WTC11 (cell line): Measurements from ENCODE around the gene CTRL.

Experiments used
- CREM ChIP-seq: sonication (generic); formaldehyde crosslinking; IDR thresholded peaks from 2 replicates; pipeline ENCODE4 v1.8.1; 2022; ENCODE audit warnings: mild to moderate bottlenecking, missing genetic modification reagents, moderate library complexity
- ETV6 ChIP-seq: sonication (generic); formaldehyde crosslinking; IDR thresholded peaks from 2 replicates; pipeline ENCODE4 v1.8.1; 2022; ENCODE audit warnings: mild to moderate bottlenecking, missing genetic modification reagents
- TEAD1 ChIP-seq: sonication (generic); formaldehyde crosslinking; IDR thresholded peaks from 2 replicates; pipeline ENCODE4 v1.8.0; 2022; ENCODE audit warnings: mild to moderate bottlenecking, missing genetic modification reagents
- ZNF671 ChIP-seq: fragments of 250-450 bp; sonication (Bioruptor Pico); IDR thresholded peaks from 2 replicates; pipeline ENCODE4 v1.8.0; 2021; ENCODE audit warnings: mild to moderate bottlenecking
- TF ChIP-seq, protein P1 (sequence below): sonication (generic); formaldehyde crosslinking; IDR thresholded peaks from 2 replicates; pipeline ENCODE4 v1.8.0; 2022; ENCODE audit warnings: mild to moderate bottlenecking, missing genetic modification reagents
- TF ChIP-seq, protein P2 (sequence below): sonication (generic); formaldehyde crosslinking; IDR thresholded peaks from 2 replicates; pipeline ENCODE4 v1.8.1; 2023; ENCODE audit warnings: mild to moderate bottlenecking, missing genetic modification reagents, moderate library complexity
- TF ChIP-seq, protein P3 (sequence below): fragments of 200-600 bp; IDR thresholded peaks from 2 replicates; pipeline ENCODE4 v1.8.0; 2022; ENCODE audit warnings: antibody characterized with exemption
- TF ChIP-seq, protein P4 (sequence below): sonication (generic); formaldehyde crosslinking; IDR thresholded peaks from 2 replicates; pipeline ENCODE4 v1.8.1; 2023; ENCODE audit warnings: mild to moderate bottlenecking, moderate library complexity, missing genetic modification reagents
- TF ChIP-seq, protein P5 (sequence below): sonication (generic); formaldehyde crosslinking; IDR thresholded peaks from 2 replicates; pipeline ENCODE4 v1.8.1; 2023; ENCODE audit warnings: mild to moderate bottlenecking, missing genetic modification reagents
- TF ChIP-seq, protein P6 (sequence below): sonication (generic); formaldehyde crosslinking; IDR thresholded peaks from 2 replicates; pipeline ENCODE4 v1.8.0; 2022; ENCODE audit warnings: mild to moderate bottlenecking, missing genetic modification reagents
- TF ChIP-seq, protein P7 (sequence below): sonication (generic); formaldehyde crosslinking; IDR thresholded peaks from 2 replicates; pipeline ENCODE4 v1.8.1; 2022; ENCODE audit warnings: mild to moderate bottlenecking, missing genetic modification reagents, moderate library complexity, borderline replicate concordance
- TF ChIP-seq, protein P8 (sequence below): sonication (generic); formaldehyde crosslinking; IDR thresholded peaks from 2 replicates; pipeline ENCODE4 v1.8.1; 2022; ENCODE audit warnings: low read depth, mild to moderate bottlenecking, moderate library complexity, missing genetic modification reagents, borderline replicate concordance
- TF ChIP-seq, protein P9 (sequence below): sonication (generic); formaldehyde crosslinking; IDR thresholded peaks from 2 replicates; pipeline ENCODE4 v1.8.1; 2023; ENCODE audit warnings: mild to moderate bottlenecking, missing genetic modification reagents
- TF ChIP-seq, protein P10 (sequence below): fragments of 250-450 bp; sonication (Bioruptor Pico); IDR thresholded peaks from 2 replicates; pipeline ENCODE4 v2.1.2; 2022; ENCODE audit warnings: mild to moderate bottlenecking, moderate library complexity

DNA sequence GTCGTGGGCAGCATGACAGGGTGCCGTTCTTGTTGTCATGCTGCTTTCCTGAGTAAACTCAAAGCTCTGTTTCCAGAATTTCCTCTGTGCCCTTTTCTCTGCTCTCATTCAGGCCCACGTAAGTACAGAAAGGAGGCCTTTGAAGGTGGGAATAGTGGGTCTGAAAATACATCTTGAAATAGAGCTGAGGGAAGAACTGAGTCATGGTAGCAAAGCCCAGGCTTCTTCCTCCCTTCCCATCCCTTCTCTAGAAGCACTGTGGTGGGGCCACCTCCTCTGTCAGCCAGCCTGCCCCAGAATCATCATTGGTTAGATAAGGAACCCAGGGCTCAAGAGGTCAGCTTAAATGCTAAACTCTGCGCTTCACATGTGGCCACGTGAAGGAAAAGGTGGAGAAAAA is 9.4 kb downstream of the CTRL start:
- TF ChIP-seq, protein P1, sequence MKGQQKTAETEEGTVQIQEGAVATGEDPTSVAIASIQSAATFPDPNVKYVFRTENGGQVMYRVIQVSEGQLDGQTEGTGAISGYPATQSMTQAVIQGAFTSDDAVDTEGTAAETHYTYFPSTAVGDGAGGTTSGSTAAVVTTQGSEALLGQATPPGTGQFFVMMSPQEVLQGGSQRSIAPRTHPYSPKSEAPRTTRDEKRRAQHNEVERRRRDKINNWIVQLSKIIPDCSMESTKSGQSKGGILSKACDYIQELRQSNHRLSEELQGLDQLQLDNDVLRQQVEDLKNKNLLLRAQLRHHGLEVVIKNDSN (CRISPR knock-in tag): no peak
- TF ChIP-seq, protein P2, sequence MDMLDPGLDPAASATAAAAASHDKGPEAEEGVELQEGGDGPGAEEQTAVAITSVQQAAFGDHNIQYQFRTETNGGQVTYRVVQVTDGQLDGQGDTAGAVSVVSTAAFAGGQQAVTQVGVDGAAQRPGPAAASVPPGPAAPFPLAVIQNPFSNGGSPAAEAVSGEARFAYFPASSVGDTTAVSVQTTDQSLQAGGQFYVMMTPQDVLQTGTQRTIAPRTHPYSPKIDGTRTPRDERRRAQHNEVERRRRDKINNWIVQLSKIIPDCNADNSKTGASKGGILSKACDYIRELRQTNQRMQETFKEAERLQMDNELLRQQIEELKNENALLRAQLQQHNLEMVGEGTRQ (CRISPR knock-in tag): no peak
- TF ChIP-seq ETV6 (no peak), ZNF671 (no peak), TEAD1 (no peak), CREM (CRISPR knock-in tag) (no peak)
- TF ChIP-seq, protein P3, sequence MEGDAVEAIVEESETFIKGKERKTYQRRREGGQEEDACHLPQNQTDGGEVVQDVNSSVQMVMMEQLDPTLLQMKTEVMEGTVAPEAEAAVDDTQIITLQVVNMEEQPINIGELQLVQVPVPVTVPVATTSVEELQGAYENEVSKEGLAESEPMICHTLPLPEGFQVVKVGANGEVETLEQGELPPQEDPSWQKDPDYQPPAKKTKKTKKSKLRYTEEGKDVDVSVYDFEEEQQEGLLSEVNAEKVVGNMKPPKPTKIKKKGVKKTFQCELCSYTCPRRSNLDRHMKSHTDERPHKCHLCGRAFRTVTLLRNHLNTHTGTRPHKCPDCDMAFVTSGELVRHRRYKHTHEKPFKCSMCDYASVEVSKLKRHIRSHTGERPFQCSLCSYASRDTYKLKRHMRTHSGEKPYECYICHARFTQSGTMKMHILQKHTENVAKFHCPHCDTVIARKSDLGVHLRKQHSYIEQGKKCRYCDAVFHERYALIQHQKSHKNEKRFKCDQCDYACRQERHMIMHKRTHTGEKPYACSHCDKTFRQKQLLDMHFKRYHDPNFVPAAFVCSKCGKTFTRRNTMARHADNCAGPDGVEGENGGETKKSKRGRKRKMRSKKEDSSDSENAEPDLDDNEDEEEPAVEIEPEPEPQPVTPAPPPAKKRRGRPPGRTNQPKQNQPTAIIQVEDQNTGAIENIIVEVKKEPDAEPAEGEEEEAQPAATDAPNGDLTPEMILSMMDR: no peak
- TF ChIP-seq, protein P4, sequence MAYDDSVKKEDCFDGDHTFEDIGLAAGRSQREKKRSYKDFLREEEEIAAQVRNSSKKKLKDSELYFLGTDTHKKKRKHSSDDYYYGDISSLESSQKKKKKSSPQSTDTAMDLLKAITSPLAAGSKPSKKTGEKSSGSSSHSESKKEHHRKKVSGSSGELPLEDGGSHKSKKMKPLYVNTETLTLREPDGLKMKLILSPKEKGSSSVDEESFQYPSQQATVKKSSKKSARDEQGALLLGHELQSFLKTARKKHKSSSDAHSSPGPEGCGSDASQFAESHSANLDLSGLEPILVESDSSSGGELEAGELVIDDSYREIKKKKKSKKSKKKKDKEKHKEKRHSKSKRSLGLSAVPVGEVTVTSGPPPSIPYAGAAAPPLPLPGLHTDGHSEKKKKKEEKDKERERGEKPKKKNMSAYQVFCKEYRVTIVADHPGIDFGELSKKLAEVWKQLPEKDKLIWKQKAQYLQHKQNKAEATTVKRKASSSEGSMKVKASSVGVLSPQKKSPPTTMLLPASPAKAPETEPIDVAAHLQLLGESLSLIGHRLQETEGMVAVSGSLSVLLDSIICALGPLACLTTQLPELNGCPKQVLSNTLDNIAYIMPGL: no peak
- TF ChIP-seq, protein P5, sequence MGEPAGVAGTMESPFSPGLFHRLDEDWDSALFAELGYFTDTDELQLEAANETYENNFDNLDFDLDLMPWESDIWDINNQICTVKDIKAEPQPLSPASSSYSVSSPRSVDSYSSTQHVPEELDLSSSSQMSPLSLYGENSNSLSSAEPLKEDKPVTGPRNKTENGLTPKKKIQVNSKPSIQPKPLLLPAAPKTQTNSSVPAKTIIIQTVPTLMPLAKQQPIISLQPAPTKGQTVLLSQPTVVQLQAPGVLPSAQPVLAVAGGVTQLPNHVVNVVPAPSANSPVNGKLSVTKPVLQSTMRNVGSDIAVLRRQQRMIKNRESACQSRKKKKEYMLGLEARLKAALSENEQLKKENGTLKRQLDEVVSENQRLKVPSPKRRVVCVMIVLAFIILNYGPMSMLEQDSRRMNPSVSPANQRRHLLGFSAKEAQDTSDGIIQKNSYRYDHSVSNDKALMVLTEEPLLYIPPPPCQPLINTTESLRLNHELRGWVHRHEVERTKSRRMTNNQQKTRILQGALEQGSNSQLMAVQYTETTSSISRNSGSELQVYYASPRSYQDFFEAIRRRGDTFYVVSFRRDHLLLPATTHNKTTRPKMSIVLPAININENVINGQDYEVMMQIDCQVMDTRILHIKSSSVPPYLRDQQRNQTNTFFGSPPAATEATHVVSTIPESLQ (CRISPR knock-in tag): no peak
- TF ChIP-seq, protein P6, sequence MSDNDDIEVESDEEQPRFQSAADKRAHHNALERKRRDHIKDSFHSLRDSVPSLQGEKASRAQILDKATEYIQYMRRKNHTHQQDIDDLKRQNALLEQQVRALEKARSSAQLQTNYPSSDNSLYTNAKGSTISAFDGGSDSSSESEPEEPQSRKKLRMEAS: no peak
- TF ChIP-seq, protein P7, sequence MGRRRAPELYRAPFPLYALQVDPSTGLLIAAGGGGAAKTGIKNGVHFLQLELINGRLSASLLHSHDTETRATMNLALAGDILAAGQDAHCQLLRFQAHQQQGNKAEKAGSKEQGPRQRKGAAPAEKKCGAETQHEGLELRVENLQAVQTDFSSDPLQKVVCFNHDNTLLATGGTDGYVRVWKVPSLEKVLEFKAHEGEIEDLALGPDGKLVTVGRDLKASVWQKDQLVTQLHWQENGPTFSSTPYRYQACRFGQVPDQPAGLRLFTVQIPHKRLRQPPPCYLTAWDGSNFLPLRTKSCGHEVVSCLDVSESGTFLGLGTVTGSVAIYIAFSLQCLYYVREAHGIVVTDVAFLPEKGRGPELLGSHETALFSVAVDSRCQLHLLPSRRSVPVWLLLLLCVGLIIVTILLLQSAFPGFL (CRISPR knock-in tag): no peak
- TF ChIP-seq, protein P8, sequence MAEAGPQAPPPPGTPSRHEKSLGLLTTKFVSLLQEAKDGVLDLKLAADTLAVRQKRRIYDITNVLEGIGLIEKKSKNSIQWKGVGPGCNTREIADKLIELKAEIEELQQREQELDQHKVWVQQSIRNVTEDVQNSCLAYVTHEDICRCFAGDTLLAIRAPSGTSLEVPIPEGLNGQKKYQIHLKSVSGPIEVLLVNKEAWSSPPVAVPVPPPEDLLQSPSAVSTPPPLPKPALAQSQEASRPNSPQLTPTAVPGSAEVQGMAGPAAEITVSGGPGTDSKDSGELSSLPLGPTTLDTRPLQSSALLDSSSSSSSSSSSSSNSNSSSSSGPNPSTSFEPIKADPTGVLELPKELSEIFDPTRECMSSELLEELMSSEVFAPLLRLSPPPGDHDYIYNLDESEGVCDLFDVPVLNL: no peak
- TF ChIP-seq, protein P9, sequence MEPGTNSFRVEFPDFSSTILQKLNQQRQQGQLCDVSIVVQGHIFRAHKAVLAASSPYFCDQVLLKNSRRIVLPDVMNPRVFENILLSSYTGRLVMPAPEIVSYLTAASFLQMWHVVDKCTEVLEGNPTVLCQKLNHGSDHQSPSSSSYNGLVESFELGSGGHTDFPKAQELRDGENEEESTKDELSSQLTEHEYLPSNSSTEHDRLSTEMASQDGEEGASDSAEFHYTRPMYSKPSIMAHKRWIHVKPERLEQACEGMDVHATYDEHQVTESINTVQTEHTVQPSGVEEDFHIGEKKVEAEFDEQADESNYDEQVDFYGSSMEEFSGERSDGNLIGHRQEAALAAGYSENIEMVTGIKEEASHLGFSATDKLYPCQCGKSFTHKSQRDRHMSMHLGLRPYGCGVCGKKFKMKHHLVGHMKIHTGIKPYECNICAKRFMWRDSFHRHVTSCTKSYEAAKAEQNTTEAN (CRISPR knock-in tag): no peak
- TF ChIP-seq, protein P10, sequence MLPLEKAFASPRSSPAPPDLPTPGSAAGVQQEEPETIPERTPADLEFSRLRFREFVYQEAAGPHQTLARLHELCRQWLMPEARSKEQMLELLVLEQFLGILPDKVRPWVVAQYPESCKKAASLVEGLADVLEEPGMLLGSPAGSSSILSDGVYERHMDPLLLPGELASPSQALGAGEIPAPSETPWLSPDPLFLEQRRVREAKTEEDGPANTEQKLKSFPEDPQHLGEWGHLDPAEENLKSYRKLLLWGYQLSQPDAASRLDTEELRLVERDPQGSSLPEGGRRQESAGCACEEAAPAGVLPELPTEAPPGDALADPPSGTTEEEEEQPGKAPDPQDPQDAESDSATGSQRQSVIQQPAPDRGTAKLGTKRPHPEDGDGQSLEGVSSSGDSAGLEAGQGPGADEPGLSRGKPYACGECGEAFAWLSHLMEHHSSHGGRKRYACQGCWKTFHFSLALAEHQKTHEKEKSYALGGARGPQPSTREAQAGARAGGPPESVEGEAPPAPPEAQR (CRISPR knock-in tag): no peak
